AG04450 (cell line): ENCODE results near the gene FKRP. TPM values are rescaled to one million over a fixed set of nuclear protein-coding genes. Genes with fewer than 3 reads are reported as not detected.

ENCODE experiments used
- CTCF ChIA-PET: fragments of 300-600, 350-600 bp; formaldehyde crosslinking; extraction: SDS; loops from one replicate; lab custom pipeline; 2022; ENCODE audit warnings: antibody characterized with exemption, inconsistent platforms; lab: Charles Lee
- POLR2A ChIA-PET: fragments of 350-600 bp; formaldehyde crosslinking; extraction: SDS; loops from one replicate; lab custom pipeline; 2021; ENCODE audit warnings: antibody characterized with exemption, inconsistent platforms; lab: Yijun Ruan, JAX
- DNase-seq: peaks from one replicate; pipeline ENCODE4 v3.0.0-alpha.2; 2011; ENCODE audit warnings: low read depth, low spot score
- H3K27ac ChIP-seq: one replicate; pipeline ENCODE4 v1.5.1; 2012; ENCODE audit warnings: low read depth, low read length, control low read depth
- H3K27me3 ChIP-seq: one replicate; pipeline ENCODE4 v1.6.0; 2012; ENCODE audit warnings: low read length; ENCODE audit not compliant: control insufficient read depth, insufficient read depth
- H3K4me3 ChIP-seq: 2 replicates; pipeline ENCODE4 v1.5.1; 2011; ENCODE audit warnings: mild to moderate bottlenecking, low read depth, low read length, control low read depth
- H3K9me3 ChIP-seq: 2 replicates; pipeline ENCODE4 v1.5.1; 2012; ENCODE audit warnings: low read length; ENCODE audit not compliant: control insufficient read depth, insufficient read depth
- polyA plus RNA-seq: library from polyadenylated mRNA; depleted of rRNA; stranded (reverse); fragments of >200 nt; gene quantifications from 2 replicates; pipeline ENCODE4 v1.2.3, GENCODE V29; 2011
- TF ChIP-seq, protein P1 (sequence below): IDR thresholded peaks from 2 replicates; pipeline ENCODE4 v1.5.1; 2011; ENCODE audit warnings: low read depth, low read length, control low read depth, inconsistent platforms

FKRP gene
- polyA plus RNA-seq, 1 experiment: 12.1 TPM

DNA sequence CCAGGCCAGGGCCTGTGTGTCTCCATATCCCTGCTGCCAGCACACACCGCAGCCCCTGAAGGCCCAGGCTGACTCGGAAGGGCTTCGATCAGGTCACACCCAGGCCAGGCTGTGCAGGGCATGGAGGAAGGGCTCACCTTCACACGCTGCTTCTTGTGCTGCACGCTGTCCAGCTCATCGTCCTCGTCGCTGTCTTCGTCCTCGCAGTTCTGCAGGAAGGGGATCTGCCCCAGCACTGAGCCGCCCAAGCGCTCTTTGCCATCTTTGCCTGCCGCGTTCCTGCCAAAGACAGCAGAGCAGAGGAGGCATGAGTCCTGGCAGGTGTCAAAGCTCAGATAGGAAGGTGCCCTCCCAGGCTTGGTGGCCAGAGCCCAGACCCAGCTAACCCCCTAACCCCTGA lies 15.3 kb upstream of the FKRP start:
- TF ChIP-seq, protein P1, sequence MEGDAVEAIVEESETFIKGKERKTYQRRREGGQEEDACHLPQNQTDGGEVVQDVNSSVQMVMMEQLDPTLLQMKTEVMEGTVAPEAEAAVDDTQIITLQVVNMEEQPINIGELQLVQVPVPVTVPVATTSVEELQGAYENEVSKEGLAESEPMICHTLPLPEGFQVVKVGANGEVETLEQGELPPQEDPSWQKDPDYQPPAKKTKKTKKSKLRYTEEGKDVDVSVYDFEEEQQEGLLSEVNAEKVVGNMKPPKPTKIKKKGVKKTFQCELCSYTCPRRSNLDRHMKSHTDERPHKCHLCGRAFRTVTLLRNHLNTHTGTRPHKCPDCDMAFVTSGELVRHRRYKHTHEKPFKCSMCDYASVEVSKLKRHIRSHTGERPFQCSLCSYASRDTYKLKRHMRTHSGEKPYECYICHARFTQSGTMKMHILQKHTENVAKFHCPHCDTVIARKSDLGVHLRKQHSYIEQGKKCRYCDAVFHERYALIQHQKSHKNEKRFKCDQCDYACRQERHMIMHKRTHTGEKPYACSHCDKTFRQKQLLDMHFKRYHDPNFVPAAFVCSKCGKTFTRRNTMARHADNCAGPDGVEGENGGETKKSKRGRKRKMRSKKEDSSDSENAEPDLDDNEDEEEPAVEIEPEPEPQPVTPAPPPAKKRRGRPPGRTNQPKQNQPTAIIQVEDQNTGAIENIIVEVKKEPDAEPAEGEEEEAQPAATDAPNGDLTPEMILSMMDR: no peak
- no peak for DNase-seq
- CTCF ChIA-PET: interaction anchor here (1.7 kb wide), 1 partner anchor 27 kb away, joined by 4 read pairs; no protein-coding TSS in a partner anchor
- H3K4me3 ChIP-seq: no peak overlapping the region
- no peaks in the 10 kb centered on the region; the same call in 1 of the 2 replicates for H3K9me3 ChIP-seq
- no peaks in the 10 kb centered on the region for H3K27me3 ChIP-seq
- peak overlapping the region; percentile 61 for H3K27ac ChIP-seq
- POLR2A ChIA-PET: interaction anchor here (1.1 kb wide), 1 partner anchor 14 kb away, joined by 3 read pairs; the partner anchor contains the start of gene PRKD2

DNA sequence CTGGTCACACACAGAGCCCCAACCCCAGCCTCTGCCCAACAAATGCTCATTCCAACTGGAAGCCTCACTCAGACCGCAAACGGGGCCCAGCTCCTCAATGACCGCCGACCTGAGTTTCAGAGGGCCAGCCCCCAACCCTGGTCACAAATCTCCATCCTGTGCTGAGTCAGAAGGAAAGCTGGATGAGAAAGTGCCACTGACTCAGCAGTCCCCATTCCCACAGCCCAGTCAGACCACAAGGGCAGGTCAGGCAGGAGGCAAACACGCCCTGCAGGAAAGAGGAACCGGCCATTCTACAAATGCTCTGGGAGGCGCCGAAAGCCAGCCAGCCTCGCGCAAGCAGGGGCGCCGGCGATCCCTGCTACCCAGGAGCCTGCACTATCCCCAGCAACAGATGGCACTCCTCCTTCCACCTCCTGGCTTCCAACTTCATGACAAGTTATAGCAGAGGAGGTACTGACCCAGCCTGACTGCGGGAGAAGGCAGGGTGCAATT lies 14.8 kb upstream of the FKRP start:
- no peaks in the 10 kb centered on the region for H3K27me3 ChIP-seq

DNA sequence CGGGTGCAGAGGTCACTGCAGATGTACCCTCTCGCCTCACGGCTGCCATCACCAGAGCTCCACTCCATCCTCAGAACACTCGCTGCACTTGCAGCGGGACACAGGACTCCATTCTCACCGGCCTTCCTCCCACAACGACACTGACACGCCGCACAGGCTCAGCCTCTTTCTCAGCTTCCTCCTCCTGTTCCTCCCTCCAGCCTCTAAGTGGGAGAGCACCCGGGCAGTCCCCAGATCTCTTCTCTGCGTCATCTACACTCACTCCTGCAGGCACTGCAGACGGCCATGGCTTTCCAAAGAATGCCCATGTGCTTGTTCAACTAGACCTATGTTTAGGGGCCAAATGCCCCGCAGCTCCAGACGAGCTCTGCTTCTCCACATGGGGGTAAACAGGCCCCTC lies 14.3 kb upstream of the FKRP start:
- peak overlapping the region; percentile 31 for H3K27ac ChIP-seq
- POLR2A ChIA-PET: interaction anchor here (0.5 to 0.9 kb wide), 3 partner anchors 10 to 232 kb away, joined by 3 read pairs; no protein-coding TSS in a partner anchor

More for the DNA sequence above, 14.8 kb upstream of the FKRP start:
- ChIA-PET CTCF (interaction anchor here (0.6 to 1.7 kb wide), 3 partner anchors 27 to 109 kb away, joined by 3 to 4 read pairs (median 3); no protein-coding TSS in a partner anchor), POLR2A (interaction anchor here (0.5 to 1.1 kb wide), 3 partner anchors 10 to 233 kb away, joined by 3 read pairs; partner anchors contain the start of gene PRKD2)
- TF ChIP-seq, protein P1: no peak
- H3K9me3 ChIP-seq: no peaks in the 10 kb centered on the region; the same call in 1 of the 2 replicates
- no peak overlapping the region for H3K4me3 ChIP-seq
- peak overlapping the region; percentile 61 for H3K27ac ChIP-seq
- peak; percentile 59 for DNase-seq

DNA sequence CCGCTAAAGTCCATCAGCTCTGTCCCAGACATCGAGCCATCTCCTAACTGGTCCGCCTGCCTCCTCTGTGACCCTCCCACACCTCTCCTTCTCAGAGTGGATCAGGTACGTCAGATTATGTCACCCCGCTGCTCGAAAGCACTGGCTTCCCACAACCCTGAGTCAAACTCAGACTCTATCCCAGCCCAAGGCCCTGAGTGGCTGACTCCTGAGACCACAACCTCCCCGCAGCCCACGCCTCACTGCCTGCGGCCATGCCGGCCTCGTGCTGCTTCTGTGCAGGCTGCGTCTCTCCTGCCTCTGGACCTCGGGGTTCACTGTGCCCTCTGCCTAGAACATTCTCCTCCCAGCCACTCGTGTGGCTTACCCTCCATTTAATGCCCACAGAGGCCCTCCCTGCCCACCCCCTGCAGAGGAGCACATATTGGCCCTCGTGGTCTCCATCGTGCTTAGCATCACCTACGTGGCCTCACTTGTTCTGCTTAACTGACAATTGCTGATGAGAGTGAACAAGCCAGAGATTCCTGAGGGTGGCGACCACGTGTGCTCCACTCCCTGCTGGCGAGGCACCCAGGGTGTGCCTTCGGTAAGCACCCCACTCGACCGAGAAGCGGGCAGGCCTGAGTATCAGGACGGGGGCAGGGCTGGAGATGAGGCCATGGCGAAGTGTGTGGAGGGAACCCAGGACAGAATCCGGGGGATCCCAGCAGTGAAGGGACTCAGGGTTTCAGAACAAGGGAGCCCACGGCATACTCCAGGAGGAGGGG lies 13.5 kb upstream of the FKRP start:
- H3K27me3 ChIP-seq: no peaks in the 10 kb centered on the region
- no peak for DNase-seq
- TF ChIP-seq, protein P1: no peak
- POLR2A ChIA-PET: interaction anchor here (0.6 kb wide), 1 partner anchor 116 kb away, joined by 3 read pairs; no protein-coding TSS in a partner anchor
- H3K27ac ChIP-seq: no peak overlapping the region
- no peak overlapping the region for H3K4me3 ChIP-seq
- CTCF ChIA-PET: no interaction called here
- H3K9me3 ChIP-seq: no peaks in the 10 kb centered on the region; the same call in 1 of the 2 replicates

More for the DNA sequence above, 14.3 kb upstream of the FKRP start:
- no peak overlapping the region for H3K4me3 ChIP-seq
- TF ChIP-seq, protein P1: no peak
- H3K27me3 ChIP-seq: no peaks in the 10 kb centered on the region
- CTCF ChIA-PET: interaction anchor here (0.6 to 1.7 kb wide), 3 partner anchors 28 to 109 kb away, joined by 3 to 4 read pairs (median 3); no protein-coding TSS in a partner anchor
- no peaks in the 10 kb centered on the region; the same call in 1 of the 2 replicates for H3K9me3 ChIP-seq
- DNase-seq: no peak
